HEK293 (cell line): ENCODE results near the gene NDUFS8.

ENCODE experiments used
- PRDM6 ChIP-seq: fragments of 450-650 bp; formaldehyde crosslinking; IDR thresholded peaks from 2 replicates; pipeline ENCODE4 v1.5.1; 2017; ENCODE audit warnings: missing biosample characterization, missing genetic modification characterization
- REPIN1 ChIP-seq: fragments of 450-650 bp; formaldehyde crosslinking; IDR thresholded peaks from 2 replicates; pipeline ENCODE4 v1.5.1; 2017; ENCODE audit warnings: missing biosample characterization, missing genetic modification characterization, low read depth
- TRIM28 ChIP-seq: IDR thresholded peaks from 2 replicates; pipeline ENCODE4 v1.6.1; 2011; ENCODE audit warnings: low read length, control low read depth, borderline replicate concordance
- ZFP3 ChIP-seq: fragments of 450-650 bp; formaldehyde crosslinking; IDR thresholded peaks from 2 replicates; pipeline ENCODE4 v1.5.1; 2016; ENCODE audit warnings: low read depth, missing biosample characterization, missing genetic modification characterization
- ZNF292 ChIP-seq: fragments of 450-650 bp; formaldehyde crosslinking; IDR thresholded peaks from 2 replicates; pipeline ENCODE4 v1.5.1; 2016; ENCODE audit warnings: low read depth, missing biosample characterization, missing genetic modification characterization, borderline replicate concordance
- ZNF501 ChIP-seq: fragments of 450-650 bp; formaldehyde crosslinking; IDR thresholded peaks from 2 replicates; pipeline ENCODE4 v1.5.1; 2016; ENCODE audit warnings: missing biosample characterization, missing genetic modification characterization
- ZSCAN30 ChIP-seq: fragments of 450-650 bp; IDR thresholded peaks from 2 replicates; pipeline ENCODE4 v1.5.1; 2018; ENCODE audit warnings: missing biosample characterization, mild to moderate bottlenecking, missing genetic modification characterization, moderate library complexity
- TF ChIP-seq, protein P1 (sequence below): sonication (generic); formaldehyde crosslinking; IDR thresholded peaks from 2 replicates; pipeline ENCODE4 v1.8.1; 2022; ENCODE audit warnings: mild to moderate bottlenecking, moderate library complexity, missing genetic modification reagents
- TF ChIP-seq, protein P2 (sequence below): fragments of 450-650 bp; formaldehyde crosslinking; IDR thresholded peaks from 2 replicates; pipeline ENCODE4 v1.5.1; 2016; ENCODE audit warnings: missing biosample characterization, missing genetic modification characterization
- TF ChIP-seq, protein P3 (sequence below): fragments of 450-650 bp; formaldehyde crosslinking; IDR thresholded peaks from 2 replicates; pipeline ENCODE4 v1.5.1; 2016; ENCODE audit warnings: missing biosample characterization, missing genetic modification characterization
- TF ChIP-seq, protein P4 (sequence below): fragments of 450-650 bp; formaldehyde crosslinking; IDR thresholded peaks from 2 replicates; pipeline ENCODE4 v1.5.1; 2017; ENCODE audit warnings: missing biosample characterization, missing genetic modification characterization
- TF ChIP-seq, protein P5 (sequence below): fragments of 450-650 bp; formaldehyde crosslinking; conservative IDR thresholded peaks from 2 replicates; pipeline ENCODE4 v1.5.1; 2016; ENCODE audit warnings: low read depth, missing biosample characterization, missing genetic modification characterization

- TF ChIP-seq, protein P1, sequence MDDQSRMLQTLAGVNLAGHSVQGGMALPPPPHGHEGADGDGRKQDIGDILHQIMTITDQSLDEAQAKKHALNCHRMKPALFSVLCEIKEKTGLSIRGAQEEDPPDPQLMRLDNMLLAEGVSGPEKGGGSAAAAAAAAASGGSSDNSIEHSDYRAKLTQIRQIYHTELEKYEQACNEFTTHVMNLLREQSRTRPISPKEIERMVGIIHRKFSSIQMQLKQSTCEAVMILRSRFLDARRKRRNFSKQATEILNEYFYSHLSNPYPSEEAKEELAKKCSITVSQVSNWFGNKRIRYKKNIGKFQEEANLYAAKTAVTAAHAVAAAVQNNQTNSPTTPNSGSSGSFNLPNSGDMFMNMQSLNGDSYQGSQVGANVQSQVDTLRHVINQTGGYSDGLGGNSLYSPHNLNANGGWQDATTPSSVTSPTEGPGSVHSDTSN (CRISPR knock-in tag) = no peak
- TF ChIP-seq ZNF292 (tag by site-specific recombination) (no peak), PRDM6 (tag by site-specific recombination) (no peak), REPIN1 (tag by site-specific recombination) (no peak), ZNF501 (tag by site-specific recombination) (no peak), ZSCAN30 (tag by site-specific recombination) (no peak), TRIM28 (no peak), ZFP3 (no peak)
- TF ChIP-seq, protein P2, sequence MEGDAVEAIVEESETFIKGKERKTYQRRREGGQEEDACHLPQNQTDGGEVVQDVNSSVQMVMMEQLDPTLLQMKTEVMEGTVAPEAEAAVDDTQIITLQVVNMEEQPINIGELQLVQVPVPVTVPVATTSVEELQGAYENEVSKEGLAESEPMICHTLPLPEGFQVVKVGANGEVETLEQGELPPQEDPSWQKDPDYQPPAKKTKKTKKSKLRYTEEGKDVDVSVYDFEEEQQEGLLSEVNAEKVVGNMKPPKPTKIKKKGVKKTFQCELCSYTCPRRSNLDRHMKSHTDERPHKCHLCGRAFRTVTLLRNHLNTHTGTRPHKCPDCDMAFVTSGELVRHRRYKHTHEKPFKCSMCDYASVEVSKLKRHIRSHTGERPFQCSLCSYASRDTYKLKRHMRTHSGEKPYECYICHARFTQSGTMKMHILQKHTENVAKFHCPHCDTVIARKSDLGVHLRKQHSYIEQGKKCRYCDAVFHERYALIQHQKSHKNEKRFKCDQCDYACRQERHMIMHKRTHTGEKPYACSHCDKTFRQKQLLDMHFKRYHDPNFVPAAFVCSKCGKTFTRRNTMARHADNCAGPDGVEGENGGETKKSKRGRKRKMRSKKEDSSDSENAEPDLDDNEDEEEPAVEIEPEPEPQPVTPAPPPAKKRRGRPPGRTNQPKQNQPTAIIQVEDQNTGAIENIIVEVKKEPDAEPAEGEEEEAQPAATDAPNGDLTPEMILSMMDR (tag by site-specific recombination) = no peak
- TF ChIP-seq, protein P3, sequence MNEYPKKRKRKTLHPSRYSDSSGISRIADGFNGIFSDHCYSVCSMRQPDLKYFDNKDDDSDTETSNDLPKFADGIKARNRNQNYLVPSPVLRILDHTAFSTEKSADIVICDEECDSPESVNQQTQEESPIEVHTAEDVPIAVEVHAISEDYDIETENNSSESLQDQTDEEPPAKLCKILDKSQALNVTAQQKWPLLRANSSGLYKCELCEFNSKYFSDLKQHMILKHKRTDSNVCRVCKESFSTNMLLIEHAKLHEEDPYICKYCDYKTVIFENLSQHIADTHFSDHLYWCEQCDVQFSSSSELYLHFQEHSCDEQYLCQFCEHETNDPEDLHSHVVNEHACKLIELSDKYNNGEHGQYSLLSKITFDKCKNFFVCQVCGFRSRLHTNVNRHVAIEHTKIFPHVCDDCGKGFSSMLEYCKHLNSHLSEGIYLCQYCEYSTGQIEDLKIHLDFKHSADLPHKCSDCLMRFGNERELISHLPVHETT (tag by site-specific recombination) = no peak
- TF ChIP-seq, protein P4, sequence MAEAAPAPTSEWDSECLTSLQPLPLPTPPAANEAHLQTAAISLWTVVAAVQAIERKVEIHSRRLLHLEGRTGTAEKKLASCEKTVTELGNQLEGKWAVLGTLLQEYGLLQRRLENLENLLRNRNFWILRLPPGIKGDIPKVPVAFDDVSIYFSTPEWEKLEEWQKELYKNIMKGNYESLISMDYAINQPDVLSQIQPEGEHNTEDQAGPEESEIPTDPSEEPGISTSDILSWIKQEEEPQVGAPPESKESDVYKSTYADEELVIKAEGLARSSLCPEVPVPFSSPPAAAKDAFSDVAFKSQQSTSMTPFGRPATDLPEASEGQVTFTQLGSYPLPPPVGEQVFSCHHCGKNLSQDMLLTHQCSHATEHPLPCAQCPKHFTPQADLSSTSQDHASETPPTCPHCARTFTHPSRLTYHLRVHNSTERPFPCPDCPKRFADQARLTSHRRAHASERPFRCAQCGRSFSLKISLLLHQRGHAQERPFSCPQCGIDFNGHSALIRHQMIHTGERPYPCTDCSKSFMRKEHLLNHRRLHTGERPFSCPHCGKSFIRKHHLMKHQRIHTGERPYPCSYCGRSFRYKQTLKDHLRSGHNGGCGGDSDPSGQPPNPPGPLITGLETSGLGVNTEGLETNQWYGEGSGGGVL (tag by site-specific recombination) = no peak
- TF ChIP-seq, protein P5, sequence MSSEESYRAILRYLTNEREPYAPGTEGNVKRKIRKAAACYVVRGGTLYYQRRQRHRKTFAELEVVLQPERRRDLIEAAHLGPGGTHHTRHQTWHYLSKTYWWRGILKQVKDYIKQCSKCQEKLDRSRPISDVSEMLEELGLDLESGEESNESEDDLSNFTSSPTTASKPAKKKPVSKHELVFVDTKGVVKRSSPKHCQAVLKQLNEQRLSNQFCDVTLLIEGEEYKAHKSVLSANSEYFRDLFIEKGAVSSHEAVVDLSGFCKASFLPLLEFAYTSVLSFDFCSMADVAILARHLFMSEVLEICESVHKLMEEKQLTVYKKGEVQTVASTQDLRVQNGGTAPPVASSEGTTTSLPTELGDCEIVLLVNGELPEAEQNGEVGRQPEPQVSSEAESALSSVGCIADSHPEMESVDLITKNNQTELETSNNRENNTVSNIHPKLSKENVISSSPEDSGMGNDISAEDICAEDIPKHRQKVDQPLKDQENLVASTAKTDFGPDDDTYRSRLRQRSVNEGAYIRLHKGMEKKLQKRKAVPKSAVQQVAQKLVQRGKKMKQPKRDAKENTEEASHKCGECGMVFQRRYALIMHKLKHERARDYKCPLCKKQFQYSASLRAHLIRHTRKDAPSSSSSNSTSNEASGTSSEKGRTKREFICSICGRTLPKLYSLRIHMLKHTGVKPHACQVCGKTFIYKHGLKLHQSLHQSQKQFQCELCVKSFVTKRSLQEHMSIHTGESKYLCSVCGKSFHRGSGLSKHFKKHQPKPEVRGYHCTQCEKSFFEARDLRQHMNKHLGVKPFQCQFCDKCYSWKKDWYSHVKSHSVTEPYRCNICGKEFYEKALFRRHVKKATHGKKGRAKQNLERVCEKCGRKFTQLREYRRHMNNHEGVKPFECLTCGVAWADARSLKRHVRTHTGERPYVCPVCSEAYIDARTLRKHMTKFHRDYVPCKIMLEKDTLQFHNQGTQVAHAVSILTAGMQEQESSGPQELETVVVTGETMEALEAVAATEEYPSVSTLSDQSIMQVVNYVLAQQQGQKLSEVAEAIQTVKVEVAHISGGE (tag by site-specific recombination) = no peak
These were observed 16.8 kb upstream of the NDUFS8 start for GRCh38 chr11:68013611-68014156.
